ENCODE measurements around the gene PPT1. TPM values are rescaled to one million over a fixed set of nuclear protein-coding genes. Genes with fewer than 3 reads are reported as not detected.

Gene PPT1
- total RNA-seq, 1 donor from 2014 or later = 37.7 TPM

GRCh38 chr1:40036574-40036973, 60.5 kb downstream of the PPT1 start:
- peak overlapping the region; percentile 100 for H3K27ac ChIP-seq (replicated peaks)
- peak overlapping the region; percentile 15 for H3K4me3 ChIP-seq
- intact Hi-C loops (cut with micrococcal nuclease) = no loop called here
- TF ChIP-seq CTCF (IDR thresholded peaks at IDR 0.05; ENCODE audit: borderline replicate concordance) = no peak
- H3K27me3 ChIP-seq (ENCODE audit: low read depth) = no peaks in the 10 kb centered on the region
- peak; percentile 76 for DNase-seq
- H3K4me1 ChIP-seq = peaks cover 69% of the 10 kb centered on the region
- H3K36me3 ChIP-seq = no peaks in the 10 kb centered on the region
- no peaks in the 10 kb centered on the region for H3K9me3 ChIP-seq (replicated peaks)

GRCh38 chr1:40034869-40035268, 62.2 kb downstream of the PPT1 start:
- Histone ChIP-seq H3K36me3 (no peaks in the 10 kb centered on the region), H3K9me3 (replicated peaks) (no peaks in the 10 kb centered on the region), H3K27ac (replicated peaks) (peak overlapping the region; percentile 100), H3K4me1 (peaks cover 55% of the 10 kb centered on the region), H3K27me3 (ENCODE audit: low read depth) (no peaks in the 10 kb centered on the region), H3K4me3 (no peak overlapping the region)
- TF ChIP-seq CTCF (IDR thresholded peaks at IDR 0.05; ENCODE audit: borderline replicate concordance) = no peak
- no peak for DNase-seq
- intact Hi-C loops (cut with micrococcal nuclease) = loop anchor here (5.0 kb wide), 1 partner anchor 213 kb away; no protein-coding TSS in a partner anchor

- Histone ChIP-seq H3K4me3 (no peak overlapping the region), H3K9me3 (replicated peaks) (no peaks in the 10 kb centered on the region), H3K27me3 (ENCODE audit: low read depth) (no peaks in the 10 kb centered on the region), H3K27ac (replicated peaks) (no peak overlapping the region), H3K4me1 (peaks cover 30% of the 10 kb centered on the region), H3K36me3 (no peaks in the 10 kb centered on the region)
- intact Hi-C loops (cut with micrococcal nuclease) = loop anchor here (5.0 kb wide), 1 partner anchor 210 kb away; no protein-coding TSS in a partner anchor
- no peak for DNase-seq
- TF ChIP-seq CTCF (IDR thresholded peaks at IDR 0.05; ENCODE audit: borderline replicate concordance) = peak; percentile 76
Measured at GRCh38 chr1:40032240-40032891, 64.7 kb downstream of the PPT1 start.

GRCh38 chr1:40030528-40031135, 66.4 kb downstream of the PPT1 start:
- no peak for TF ChIP-seq CTCF (IDR thresholded peaks at IDR 0.05; ENCODE audit: borderline replicate concordance)

GRCh38 chr1:40029608-40030007, 67.4 kb downstream of the PPT1 start:
- Histone ChIP-seq H3K27ac (replicated peaks) (no peak overlapping the region), H3K9me3 (replicated peaks) (peaks cover 6% of the 10 kb centered on the region), H3K4me1 (peaks cover 4% of the 10 kb centered on the region), H3K4me3 (no peak overlapping the region), H3K36me3 (no peaks in the 10 kb centered on the region), H3K27me3 (ENCODE audit: low read depth) (peaks cover 8% of the 10 kb centered on the region)
- intact Hi-C loops (cut with micrococcal nuclease) = loop anchor here (5.0 kb wide), 1 partner anchor 207 kb away; no protein-coding TSS in a partner anchor
- TF ChIP-seq CTCF (IDR thresholded peaks at IDR 0.05; ENCODE audit: borderline replicate concordance) = no peak
- DNase-seq = no peak

More at GRCh38 chr1:40030528-40031135, 66.4 kb downstream of the PPT1 start:
- no peak overlapping the region for H3K27ac ChIP-seq (replicated peaks)
- H3K27me3 ChIP-seq (ENCODE audit: low read depth) = peaks cover 6% of the 10 kb centered on the region
- intact Hi-C loops (cut with micrococcal nuclease) = loop anchor here (5.0 kb wide), 1 partner anchor 208 kb away; no protein-coding TSS in a partner anchor
- H3K9me3 ChIP-seq (replicated peaks) = peaks cover 6% of the 10 kb centered on the region
- no peak overlapping the region for H3K4me3 ChIP-seq
- peaks cover 13% of the 10 kb centered on the region for H3K4me1 ChIP-seq
- DNase-seq = no peak
- no peaks in the 10 kb centered on the region for H3K36me3 ChIP-seq
